Measurements from ENCODE around the gene POU2F3.
A peak's percentile ranks its signal among the peaks of the same experiment; 100 is the strongest.

Gene POU2F3

DNA sequence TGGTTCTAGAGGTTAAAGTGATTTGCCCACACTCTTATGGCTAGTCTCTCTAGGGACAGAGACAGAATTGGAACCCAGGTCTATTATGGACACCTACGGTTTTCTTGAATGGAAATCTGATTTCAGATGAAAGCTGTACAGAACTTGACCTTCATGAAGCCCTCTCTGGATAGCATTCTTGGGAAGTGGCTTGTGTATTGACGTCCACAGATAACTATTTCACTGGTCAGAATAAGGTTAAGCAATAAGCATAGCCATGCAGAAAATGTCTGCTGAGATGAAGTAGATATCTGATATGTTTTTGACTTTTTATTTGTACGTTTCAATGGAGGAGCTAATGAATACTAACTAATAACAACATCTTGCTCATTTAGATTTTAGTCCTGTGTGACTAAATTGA is 86.3 kb downstream of the POU2F3 start:
- no peak for DNase-seq

DNA sequence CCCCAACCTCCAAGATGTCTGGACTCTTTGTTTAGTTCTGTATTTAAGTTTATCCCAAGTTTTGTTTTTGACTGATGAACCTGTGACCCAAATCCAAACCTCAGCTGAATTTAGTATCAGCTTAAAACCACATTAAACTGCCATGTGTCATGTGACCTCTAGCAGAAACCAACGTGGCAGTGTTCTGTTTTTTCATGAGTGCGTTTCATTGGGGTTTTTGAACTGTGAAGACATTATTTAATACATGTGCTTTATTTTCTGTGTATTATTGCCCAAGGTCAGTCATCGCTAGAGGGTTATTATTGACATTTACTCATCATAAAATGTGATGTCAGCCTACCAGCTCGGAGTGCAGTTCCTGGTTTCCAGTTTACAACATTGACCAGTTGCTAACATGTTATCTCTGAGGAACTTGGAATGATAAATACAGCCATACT is 86.9 kb downstream of the POU2F3 start:
- DNase-seq = no peak

DNA sequence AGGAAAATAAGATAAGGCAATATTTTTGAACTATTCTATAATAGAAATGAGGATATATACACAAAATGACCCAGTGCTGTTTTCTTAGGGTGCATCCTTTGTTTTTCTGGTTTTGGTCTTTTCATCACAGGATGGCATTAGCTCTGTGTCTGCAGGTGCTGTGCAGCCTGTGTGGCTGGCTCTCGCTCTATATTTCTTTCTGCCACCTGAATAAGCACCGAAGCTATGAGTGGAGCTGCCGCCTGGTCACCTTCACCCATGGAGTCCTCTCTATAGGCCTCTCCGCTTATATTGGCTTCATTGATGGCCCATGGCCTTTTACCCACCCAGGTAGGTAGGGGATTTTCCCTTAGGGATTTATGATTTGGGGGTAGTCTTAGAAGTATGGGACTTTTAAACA is 87.4 kb downstream of the POU2F3 start:
- no peak for DNase-seq

GRCh38 chr11:120329556-120329955 is 89.6 kb downstream of the POU2F3 start:
- no peak for DNase-seq

DNA sequence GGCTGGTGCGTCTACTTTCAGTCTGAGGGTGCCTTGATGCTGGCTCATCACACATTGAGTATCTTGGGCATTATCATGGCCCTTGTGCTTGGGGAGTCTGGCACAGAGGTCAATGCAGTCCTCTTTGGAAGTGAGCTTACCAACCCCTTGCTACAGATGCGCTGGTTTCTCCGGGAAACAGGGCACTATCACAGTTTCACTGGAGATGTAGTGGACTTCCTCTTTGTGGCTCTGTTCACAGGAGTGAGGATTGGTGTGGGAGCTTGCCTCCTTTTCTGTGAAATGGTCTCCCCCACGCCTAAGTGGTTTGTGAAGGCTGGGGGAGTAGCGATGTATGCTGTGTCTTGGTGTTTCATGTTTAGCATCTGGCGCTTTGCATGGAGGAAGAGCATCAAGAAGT is 90.1 kb downstream of the POU2F3 start:
- no peak for DNase-seq

GRCh38 chr11:120331301-120331996 is 91.5 kb downstream of the POU2F3 start:
- DNase-seq = no peak

DNA sequence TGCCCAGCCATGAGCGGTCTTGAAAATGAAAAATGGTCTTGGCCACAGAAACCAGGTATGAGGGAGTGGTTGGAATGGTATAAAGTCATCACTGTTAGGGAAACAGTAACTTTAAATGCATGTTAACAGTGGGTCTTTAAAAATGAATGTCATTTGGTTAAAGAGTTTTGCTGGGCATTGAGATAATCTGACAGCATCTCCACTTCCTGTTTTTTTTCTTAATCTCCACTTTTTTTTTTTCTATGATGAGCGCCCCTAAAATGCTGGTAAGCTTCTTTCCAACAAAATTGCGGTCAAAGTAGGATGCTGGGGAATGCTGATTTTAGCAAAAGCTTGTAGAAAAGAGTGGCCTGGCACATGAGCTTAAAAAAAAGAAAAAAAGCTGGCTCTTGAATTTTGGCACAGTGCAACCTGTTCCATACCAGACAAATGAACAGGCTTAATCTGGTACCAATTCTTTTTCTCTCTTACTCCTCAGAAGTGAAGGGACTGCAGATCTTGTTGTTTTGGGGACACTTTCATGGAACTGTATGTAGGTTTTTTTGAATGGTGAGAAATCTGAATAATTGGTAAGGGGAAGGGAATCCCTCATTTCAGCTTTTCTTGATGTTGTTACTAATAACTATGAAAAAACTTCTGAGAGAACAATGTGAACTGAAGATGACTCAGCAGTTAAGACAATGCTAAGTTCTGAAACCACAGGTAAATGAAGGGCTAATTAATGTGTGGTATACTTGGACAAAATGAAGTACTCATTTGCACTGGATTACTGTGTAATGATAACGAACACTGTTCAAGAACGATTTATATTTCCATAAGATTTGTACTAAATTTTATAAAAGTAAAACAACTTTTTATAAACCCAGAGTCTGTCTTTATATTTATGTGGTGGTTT is 93.1 kb downstream of the POU2F3 start:
- DNase-seq = no peak

DNA sequence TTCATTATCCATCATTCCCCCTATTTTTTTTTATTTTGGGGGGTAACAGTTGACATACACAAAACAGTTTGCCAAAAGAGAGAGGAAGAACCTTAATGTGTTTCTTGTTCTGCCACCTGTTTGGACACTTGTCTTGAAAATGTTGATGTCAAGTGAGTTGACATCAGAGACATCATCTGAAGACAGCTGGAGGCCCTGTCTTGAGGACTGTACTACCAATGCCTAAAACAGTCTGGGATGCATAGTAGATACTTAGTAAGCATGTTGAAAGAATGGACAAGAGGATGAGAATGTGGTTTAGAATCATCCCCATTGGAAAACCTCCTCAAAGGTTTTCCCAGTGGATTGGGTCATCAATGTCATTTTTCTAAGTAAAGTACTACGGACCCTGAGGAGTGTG is 93.9 kb downstream of the POU2F3 start:
- no peak for DNase-seq

DNA sequence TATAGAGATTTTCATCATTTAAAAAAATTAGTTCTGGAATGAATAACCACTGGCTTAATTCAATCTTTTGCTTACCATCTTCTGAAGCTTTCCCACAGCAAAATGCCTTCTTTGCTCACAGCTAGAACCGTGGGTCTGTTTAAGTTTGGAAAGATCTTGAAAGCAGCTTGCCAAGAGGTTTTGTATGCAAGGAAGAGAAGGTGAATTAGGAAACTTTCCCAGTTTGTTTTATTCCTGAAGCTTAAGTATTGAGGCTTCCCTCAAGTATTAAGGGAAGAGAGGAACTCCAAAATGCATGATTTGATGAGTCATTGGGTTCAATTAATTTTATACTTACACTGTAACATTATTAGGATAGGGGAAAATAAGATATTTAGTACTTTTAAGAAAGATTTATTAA is 94.4 kb downstream of the POU2F3 start:
- no peak for DNase-seq

DNA sequence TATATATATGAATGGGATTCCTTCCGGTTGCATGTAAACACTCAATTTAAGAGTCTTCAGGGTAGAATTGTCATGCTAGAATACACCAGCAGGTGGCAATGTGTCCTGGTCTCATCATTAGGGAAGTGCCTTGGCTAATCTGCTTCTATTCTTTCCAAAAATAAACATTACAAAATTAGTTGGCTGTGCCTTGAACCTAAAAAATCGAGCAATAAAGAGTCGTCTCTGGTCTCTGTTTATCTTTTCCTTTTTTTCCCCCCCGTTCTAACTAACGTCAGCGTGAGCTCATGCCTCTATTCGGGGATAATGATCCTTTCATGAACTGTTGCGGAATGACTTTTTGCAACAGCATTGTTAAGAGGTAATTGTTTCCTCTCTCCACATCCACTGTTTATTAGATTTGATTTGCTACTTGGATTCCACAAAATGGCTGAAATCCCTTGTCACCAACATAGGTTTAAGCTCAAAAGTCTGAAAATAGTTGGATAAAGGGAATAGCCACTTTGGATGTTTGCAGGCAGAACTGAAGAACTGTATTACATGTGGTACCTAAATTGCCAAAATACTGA is 95.0 kb downstream of the POU2F3 start:
- peak; percentile 16 to 40 for DNase-seq

GRCh38 chr11:120335556-120335907 is 95.6 kb downstream of the POU2F3 start:
- peak in 1 of 2 experiments; percentile 15 for DNase-seq

- peak; percentile 79 to 83 for DNase-seq
Observed at GRCh38 chr11:120335908-120336640, 96.1 kb downstream of the POU2F3 start, which contains the start of gene ARHGEF12. TSS of gene ARHGEF12 (plus strand) at chr11:120336413. CDS start at chr11:120337244, 831 bp downstream.

DNA sequence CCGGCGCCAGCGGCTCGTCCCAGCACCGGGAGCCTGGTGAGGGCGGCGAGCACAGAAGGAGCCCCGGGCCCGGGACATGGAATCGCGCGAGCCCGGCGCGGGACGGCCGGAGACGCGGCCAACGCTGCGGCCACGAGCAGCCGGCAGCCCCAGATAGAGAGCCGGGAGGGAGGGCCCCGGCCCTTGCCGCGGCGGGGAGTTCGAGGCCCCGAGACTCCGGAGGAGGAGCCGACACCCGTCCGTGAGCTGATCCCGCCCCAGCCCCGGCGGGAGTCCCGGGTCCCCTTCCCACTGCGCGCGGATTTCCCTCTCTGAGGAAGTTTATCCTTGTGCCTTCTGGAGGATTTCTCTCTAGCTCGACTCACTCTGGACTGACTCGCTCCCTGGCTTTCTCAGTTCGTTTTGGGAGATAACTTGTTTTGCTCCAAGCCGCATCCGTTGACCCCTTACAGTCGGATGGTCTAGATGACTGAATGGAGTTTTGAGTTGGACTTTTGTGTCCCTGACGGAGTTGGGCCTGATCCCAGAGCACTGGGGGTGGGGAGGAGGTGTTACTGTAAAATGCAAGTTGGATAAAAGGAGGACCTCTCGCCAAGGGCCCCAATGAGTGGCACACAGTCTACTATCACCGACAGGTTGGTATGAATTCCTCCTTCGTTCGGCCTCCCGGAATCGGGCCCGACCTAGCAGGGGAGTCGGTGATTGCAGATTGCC is 96.9 kb downstream of the POU2F3 start:
- DNase-seq = peak in 1 of 2 experiments; percentile 45

DNA sequence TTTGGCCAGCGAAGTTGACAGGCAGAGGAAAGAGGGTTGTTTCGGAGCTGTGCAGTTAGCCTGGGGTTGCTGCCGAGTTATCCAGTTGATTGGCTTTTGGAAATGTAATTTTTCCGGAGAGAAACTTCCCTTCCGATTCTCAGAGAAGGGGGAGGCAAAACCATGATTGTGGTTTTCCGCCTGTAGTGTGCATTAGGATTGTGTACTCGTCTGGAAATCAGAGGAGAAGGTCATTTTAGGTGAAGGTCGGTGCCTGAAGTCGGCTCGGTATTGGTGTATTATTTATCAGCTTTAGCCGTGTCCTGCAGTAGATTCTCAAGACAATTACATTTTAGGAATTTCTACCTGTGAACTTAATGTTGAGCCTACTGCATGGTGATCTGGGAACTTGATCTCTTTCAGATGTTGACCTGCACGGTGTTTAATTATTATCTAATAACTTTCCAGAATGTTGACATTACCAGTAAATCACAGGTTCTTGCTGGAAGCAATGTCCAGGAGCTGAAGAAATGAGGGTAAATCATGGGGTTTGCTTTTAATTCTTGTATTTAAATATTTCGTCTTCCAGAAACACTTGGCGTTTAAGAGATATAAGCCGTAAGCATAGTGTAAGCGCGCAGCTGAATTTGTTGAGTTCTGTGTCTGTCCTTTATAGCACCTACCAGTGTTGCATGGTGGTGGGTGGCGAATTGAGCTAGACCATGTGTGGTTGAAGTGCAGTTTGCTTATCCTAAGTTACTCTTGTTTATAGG is 97.6 kb downstream of the POU2F3 start:
- no peak for DNase-seq

GRCh38 chr11:120338107-120338933 is 98.4 kb downstream of the POU2F3 start:
- DNase-seq = no peak

DNA sequence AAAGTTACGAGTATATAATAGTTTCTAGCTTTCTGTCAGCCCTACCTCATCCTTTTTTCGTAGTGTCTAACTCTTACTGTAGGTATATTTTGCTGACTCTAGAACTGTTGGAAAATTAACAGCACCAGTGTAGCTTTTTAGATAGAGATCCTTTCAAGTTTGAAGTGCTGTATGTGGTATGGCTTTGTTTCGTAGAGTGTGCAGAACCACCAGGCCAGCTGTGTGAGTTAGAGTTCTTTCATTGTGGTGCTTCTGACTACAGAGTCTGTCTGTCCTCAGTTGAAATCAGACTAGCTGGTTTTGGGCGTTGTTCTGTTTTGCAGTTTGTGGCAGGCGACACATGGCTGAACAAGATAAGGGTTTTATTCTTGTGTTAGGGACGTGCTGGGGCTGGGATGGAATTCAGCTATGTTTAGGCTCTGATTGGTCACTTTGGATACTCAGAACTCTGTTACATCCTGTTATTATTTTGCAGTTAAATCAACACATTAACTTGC is 99.5 kb downstream of the POU2F3 start:
- no peak for DNase-seq

DNA sequence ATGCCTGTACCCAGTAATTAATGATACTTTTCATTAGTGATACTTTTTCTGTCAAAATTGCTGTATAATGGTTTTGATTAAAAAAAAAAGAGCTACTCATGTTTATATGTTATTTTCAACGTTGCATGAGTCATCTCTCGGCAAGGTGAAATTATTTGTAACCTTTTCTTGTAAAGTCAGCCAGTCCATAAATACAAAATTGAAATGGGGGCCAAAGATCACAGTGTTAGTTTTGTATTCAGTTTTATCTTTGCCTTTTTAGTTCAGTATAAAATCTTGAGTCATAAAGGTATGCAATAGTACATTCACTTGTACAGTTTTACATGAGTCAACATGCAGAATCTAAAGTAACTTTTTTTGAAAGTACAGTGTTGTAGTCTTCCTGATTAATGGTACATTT is 100.6 kb downstream of the POU2F3 start:
- DNase-seq = no peak

DNA sequence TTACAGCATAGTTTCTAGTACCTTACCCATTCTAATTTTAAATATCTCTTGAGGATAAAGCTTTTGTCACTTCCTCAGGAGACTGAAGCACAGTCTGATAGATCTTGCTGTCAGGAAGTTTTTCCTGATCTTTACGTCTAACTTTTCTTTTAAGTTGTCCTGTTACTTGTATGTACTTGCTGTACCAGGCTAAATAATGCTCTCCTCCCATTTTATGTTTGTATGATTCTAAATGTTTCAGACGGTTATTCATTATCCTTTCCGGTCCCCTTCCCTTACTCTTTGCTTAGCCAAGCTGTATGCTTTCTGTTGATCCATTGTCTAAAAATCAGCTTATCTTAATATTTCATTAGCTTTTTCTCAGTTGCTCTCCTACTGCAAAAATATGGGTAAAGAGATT is 102.3 kb downstream of the POU2F3 start:
- DNase-seq = no peak

- no peak for DNase-seq
Observed at GRCh38 chr11:120342678-120343077, 102.7 kb downstream of the POU2F3 start.

- no peak for DNase-seq
Observed at GRCh38 chr11:120343429-120343828, 103.5 kb downstream of the POU2F3 start.
